ENCODE measurements around the gene RPEL1.

GRCh38 chr10:103197903-103198302, 47.8 kb upstream of the RPEL1 start:
- TF ChIP-seq CTCF (conservative IDR thresholded peaks at IDR 0.05; ENCODE audit: low read length) (no peak), EZH2phosphoT487 (IDR thresholded peaks at IDR 0.05; ENCODE audit: borderline replicate concordance) (no peak)
